Adipocyte (in vitro differentiated cells): ENCODE measurements around the gene RPF1.

Experiments used
- DNase-seq: peaks from one replicate; pipeline ENCODE4 v3.0.0-alpha.2; 2015; ENCODE audit warnings: low read depth
- H3K27me3 ChIP-seq: replicated peaks from 2 replicates; pipeline ENCODE4 v1.7.0; 2013; ENCODE audit warnings: mild to moderate bottlenecking, low read length, moderate library complexity; ENCODE audit not compliant: control insufficient read depth, insufficient read depth
- H3K36me3 ChIP-seq: 2 replicates; pipeline ENCODE4 v1.7.0; 2013; ENCODE audit warnings: low read length, mild to moderate bottlenecking, moderate library complexity; ENCODE audit not compliant: control insufficient read depth, insufficient read depth, severe bottlenecking
- H3K4me1 ChIP-seq: 2 replicates; pipeline ENCODE4 v1.7.0; 2013; ENCODE audit warnings: mild to moderate bottlenecking, low read length, moderate library complexity; ENCODE audit not compliant: control insufficient read depth, insufficient read depth
- H3K4me3 ChIP-seq: 2 replicates; pipeline ENCODE4 v1.7.0; 2013; ENCODE audit warnings: mild to moderate bottlenecking, low read length, moderate library complexity
- H3K9ac ChIP-seq: 2 replicates; pipeline ENCODE4 v1.7.0; 2013; ENCODE audit warnings: mild to moderate bottlenecking, low read length, moderate library complexity
- H3K9me3 ChIP-seq: 2 replicates; pipeline ENCODE4 v1.7.0; 2013; ENCODE audit warnings: mild to moderate bottlenecking, low read length, moderate library complexity; ENCODE audit not compliant: control insufficient read depth

RPF1 gene

GRCh38 chr1:84450910-84451309 is 28.2 kb upstream of the RPF1 start:
- H3K4me1 ChIP-seq, result no peaks in the 10 kb centered on the region
- H3K9me3 ChIP-seq, result no peaks in the 10 kb centered on the region
- H3K27me3 ChIP-seq, result no peaks in the 10 kb centered on the region
- no peak overlapping the region for H3K4me3 ChIP-seq
- DNase-seq, result no peak
- H3K36me3 ChIP-seq, result no peaks in the 10 kb centered on the region
- H3K9ac ChIP-seq, result no peak overlapping the region

GRCh38 chr1:84452436-84452835 is 26.6 kb upstream of the RPF1 start:
- DNase-seq, result no peak
- Histone ChIP-seq H3K4me3 (no peak overlapping the region), H3K4me1 (no peaks in the 10 kb centered on the region), H3K9me3 (no peaks in the 10 kb centered on the region), H3K36me3 (no peaks in the 10 kb centered on the region), H3K27me3 (peaks cover 4% of the 10 kb centered on the region), H3K9ac (no peak overlapping the region)

DNA sequence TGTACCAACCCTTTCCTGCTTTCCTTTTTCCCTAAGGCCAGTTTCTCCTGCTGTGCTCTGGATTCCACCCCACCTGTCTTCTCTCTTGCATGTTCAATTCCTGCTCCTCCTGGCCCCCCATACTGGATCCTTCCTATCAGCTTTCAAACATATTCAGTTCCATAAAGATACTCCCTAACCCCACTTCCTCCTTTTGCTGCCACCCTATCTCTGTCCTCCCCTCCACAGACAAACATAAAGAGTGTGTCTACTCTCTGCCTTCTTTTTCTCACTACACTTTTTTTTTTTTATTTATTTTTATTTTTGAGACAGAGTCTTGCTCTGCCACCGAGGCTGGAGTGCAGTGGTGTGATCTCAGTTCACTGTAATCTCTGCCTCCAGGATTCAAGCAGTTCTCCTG is 16.9 kb upstream of the RPF1 start:
- H3K9me3 ChIP-seq, result no peaks in the 10 kb centered on the region
- no peak overlapping the region for H3K4me3 ChIP-seq
- no peak for DNase-seq
- H3K4me1 ChIP-seq, result peaks cover 4% of the 10 kb centered on the region
- peaks cover 4% of the 10 kb centered on the region for H3K27me3 ChIP-seq
- no peaks in the 10 kb centered on the region for H3K36me3 ChIP-seq
- H3K9ac ChIP-seq, result no peak overlapping the region

DNA sequence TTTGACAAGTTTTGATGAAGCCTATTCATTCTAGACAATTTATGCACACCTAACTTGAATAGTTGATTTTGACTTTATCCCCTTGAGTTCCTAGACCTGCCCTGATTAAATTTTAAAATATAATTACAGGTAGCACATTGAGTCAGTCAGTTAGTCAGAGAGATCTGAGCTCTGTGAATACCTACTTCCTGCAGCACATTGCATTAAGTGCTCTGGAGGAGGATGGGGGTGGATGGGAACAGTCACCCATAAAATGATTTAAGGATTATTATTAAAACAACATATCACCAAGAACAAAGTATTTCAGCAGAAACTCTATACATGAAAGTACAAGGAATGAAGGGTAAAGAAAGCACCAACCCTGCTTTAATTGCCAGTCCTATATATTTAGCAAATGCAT is 11.8 kb upstream of the RPF1 start:
- Histone ChIP-seq H3K36me3 (no peaks in the 10 kb centered on the region), H3K4me3 (no peak overlapping the region), H3K9ac (no peak overlapping the region), H3K27me3 (peaks cover 4% of the 10 kb centered on the region), H3K4me1 (no peaks in the 10 kb centered on the region), H3K9me3 (no peaks in the 10 kb centered on the region)
- DNase-seq, result no peak

- no peak overlapping the region for H3K9ac ChIP-seq
- no peaks in the 10 kb centered on the region for H3K27me3 ChIP-seq
- H3K36me3 ChIP-seq, result no peaks in the 10 kb centered on the region
- H3K4me3 ChIP-seq, result no peak overlapping the region
- no peak for DNase-seq
- peaks cover 9% of the 10 kb centered on the region for H3K4me1 ChIP-seq
- no peaks in the 10 kb centered on the region for H3K9me3 ChIP-seq
Measured at GRCh38 chr1:84476225-84476624, 2.8 kb upstream of the RPF1 start.

GRCh38 chr1:84479998-84480397 is 932 bp downstream of the RPF1 start:
- H3K9me3 ChIP-seq, result no peaks in the 10 kb centered on the region
- H3K4me3 ChIP-seq, result peak overlapping the region; percentile 96
- H3K4me1 ChIP-seq, result peaks cover 15% of the 10 kb centered on the region
- H3K36me3 ChIP-seq, result peaks cover 16% of the 10 kb centered on the region
- peak; percentile 31 for DNase-seq
- no peaks in the 10 kb centered on the region for H3K27me3 ChIP-seq
- H3K9ac ChIP-seq, result peak overlapping the region; percentile 90

DNA sequence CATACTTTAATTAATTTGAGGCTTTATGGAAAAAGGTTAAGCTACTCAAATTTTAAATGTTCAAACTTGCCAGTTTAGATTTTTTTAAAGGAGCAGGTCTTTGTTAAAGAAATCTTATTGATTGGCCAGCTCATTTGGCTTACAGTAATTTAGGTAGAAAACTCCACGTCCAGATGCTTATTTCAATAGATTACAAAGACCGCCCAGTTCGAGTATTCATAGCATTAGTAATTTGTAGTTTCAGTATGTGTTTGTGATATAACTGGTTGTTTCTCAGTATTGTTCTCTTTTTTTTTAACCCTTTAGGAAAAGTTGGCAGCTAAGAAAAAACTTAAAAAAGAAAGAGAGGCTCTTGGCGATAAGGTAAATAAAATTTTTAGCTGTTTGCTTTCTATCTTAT is 1.6 kb downstream of the RPF1 start:
- Histone ChIP-seq H3K9me3 (no peaks in the 10 kb centered on the region), H3K4me3 (peak overlapping the region; percentile 96), H3K9ac (peak overlapping the region; percentile 90), H3K4me1 (peaks cover 15% of the 10 kb centered on the region), H3K36me3 (peaks cover 22% of the 10 kb centered on the region), H3K27me3 (no peaks in the 10 kb centered on the region)
- DNase-seq, result no peak

DNA sequence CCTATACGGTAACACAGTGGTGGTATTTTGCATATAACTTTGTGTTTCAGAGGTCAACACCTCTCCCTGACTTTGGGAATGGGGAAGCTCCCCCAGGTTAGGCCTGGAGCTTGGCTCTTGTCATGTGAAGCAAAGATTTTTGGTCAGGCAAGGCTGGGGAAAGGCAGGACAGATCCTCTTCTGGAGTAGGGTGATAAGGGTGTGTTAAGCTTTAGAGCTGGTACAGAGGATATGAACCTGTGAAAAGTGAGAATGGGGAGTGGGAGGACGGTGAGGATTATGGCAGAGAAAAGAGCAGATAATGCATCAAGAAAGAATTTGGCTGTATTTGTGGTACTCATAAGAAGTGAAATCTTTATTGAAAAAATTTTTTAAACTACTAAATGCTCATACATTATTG is 2.3 kb downstream of the RPF1 start:
- H3K4me1 ChIP-seq, result peaks cover 15% of the 10 kb centered on the region
- H3K4me3 ChIP-seq, result peak overlapping the region; percentile 96
- H3K9ac ChIP-seq, result peak overlapping the region; percentile 37
- no peaks in the 10 kb centered on the region for H3K9me3 ChIP-seq
- no peak for DNase-seq
- H3K36me3 ChIP-seq, result peaks cover 27% of the 10 kb centered on the region
- H3K27me3 ChIP-seq, result no peaks in the 10 kb centered on the region

DNA sequence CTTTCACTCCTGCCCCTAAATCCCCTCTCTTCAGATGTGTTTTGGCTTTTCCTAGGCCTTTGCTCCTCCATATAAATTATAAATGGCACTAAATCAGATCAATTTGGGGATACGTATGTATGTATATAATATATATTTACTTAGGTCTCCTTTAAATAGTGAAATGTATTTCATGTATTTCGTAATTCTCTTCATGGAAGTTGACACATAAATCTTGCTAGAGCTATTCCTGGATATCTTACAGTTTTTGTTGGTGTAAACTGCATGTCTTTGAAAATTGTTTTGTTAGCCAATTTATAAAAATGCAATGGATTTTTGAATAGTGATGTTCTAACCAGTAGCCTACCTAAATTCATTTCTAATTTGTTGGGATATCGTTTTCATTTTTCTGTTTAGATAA is 9.0 kb downstream of the RPF1 start:
- Histone ChIP-seq H3K9ac (no peak overlapping the region), H3K27me3 (no peaks in the 10 kb centered on the region), H3K4me3 (no peak overlapping the region), H3K36me3 (peaks cover 60% of the 10 kb centered on the region), H3K4me1 (peaks cover 4% of the 10 kb centered on the region), H3K9me3 (no peaks in the 10 kb centered on the region)
- DNase-seq, result peak; percentile 15

DNA sequence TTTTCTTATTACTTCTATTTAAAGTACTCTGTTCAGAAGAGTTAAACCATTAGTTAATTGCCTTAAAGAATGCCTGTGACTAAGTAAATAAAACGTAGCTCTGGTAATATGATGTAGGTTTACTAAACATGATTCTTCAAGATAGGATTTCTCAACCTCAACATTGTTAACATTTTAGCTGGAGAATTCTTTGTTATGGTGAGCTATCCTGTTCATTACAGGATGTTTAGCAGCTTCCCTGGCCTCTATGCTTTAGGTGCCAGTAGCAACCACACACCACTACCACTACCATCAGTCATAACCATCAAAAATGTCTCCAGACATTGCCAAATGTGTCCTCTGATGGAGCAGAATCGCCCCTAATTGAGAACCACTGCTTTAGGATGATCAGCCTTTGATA is 10.7 kb downstream of the RPF1 start:
- H3K36me3 ChIP-seq, result peaks cover 58% of the 10 kb centered on the region

GRCh38 chr1:84492726-84493125 is 13.7 kb downstream of the RPF1 start:
- Histone ChIP-seq H3K9me3 (no peaks in the 10 kb centered on the region), H3K9ac (no peak overlapping the region), H3K27me3 (no peaks in the 10 kb centered on the region), H3K4me1 (peaks cover 4% of the 10 kb centered on the region), H3K36me3 (peaks cover 77% of the 10 kb centered on the region), H3K4me3 (no peak overlapping the region)
- no peak for DNase-seq

More for the DNA sequence above, 10.7 kb downstream of the RPF1 start:
- peaks cover 4% of the 10 kb centered on the region for H3K4me1 ChIP-seq
- H3K4me3 ChIP-seq, result no peak overlapping the region
- DNase-seq, result peak; percentile 21
- H3K9ac ChIP-seq, result no peak overlapping the region
- H3K9me3 ChIP-seq, result no peaks in the 10 kb centered on the region
- no peaks in the 10 kb centered on the region for H3K27me3 ChIP-seq

GRCh38 chr1:84493747-84494146 is 14.7 kb downstream of the RPF1 start:
- Histone ChIP-seq H3K4me1 (no peaks in the 10 kb centered on the region), H3K9ac (no peak overlapping the region), H3K9me3 (no peaks in the 10 kb centered on the region), H3K27me3 (no peaks in the 10 kb centered on the region), H3K36me3 (peaks cover 87% of the 10 kb centered on the region), H3K4me3 (no peak overlapping the region)
- no peak for DNase-seq
